ENCODE data around the gene ELOF1. TPM values are rescaled to one million over a fixed set of nuclear protein-coding genes. Genes with fewer than 3 reads are reported as not detected.

ELOF1 gene
- total and polyA plus RNA-seq, 2 donors (not counting 3 experiments of a cell fraction or from before 2014, with no cell fraction given): 49.9 to 80.2 TPM

GRCh38 chr19:11510444-11510843 is 48.6 kb downstream of the ELOF1 start:
- Histone ChIP-seq H3K4me2 (ENCODE audit: insufficient read depth, low read length) (no peak overlapping the region), H3K27me3 (ENCODE audit: control insufficient read depth in 2 of 2, insufficient read depth in 2 of 2, low read length in 2 of 2) (no peaks in the 10 kb centered on the region), H4K20me1 (replicated peaks; ENCODE audit: control insufficient read depth, extremely low read depth, insufficient read depth, low read length) (no peaks in the 10 kb centered on the region), H3K9ac (replicated peaks; ENCODE audit: extremely low read depth, insufficient read depth, low read length) (no peak overlapping the region), H3K4me1 (ENCODE audit: control insufficient read depth, extremely low read depth, insufficient read depth, low read length) (peaks cover 5% of the 10 kb centered on the region), H3K4me3 (replicated peaks in 1 of 3; ENCODE audit: insufficient read depth in 1 of 3, low read depth in 1 of 3, low read length in 3 of 3) (no peak overlapping the region), H3K27ac (ENCODE audit: insufficient read depth, low read depth, low read length) (no peak overlapping the region), H3K9me1 (replicated peaks; ENCODE audit: control insufficient read depth, extremely low read depth, insufficient read depth, low read length) (no peaks in the 10 kb centered on the region), H2AFZ (ENCODE audit: low read depth, low read length) (no peak overlapping the region), H3K79me2 (ENCODE audit: control insufficient read depth, insufficient read depth, low read length) (no peaks in the 10 kb centered on the region), H3K9me3 (replicated peaks; ENCODE audit: control insufficient read depth, insufficient read depth, low read length) (no peaks in the 10 kb centered on the region), H3K36me3 (ENCODE audit: control insufficient read depth in 2 of 2, extremely low read depth in 1 of 2, insufficient read depth in 2 of 2, low read length in 2 of 2) (peaks cover 0 to 4% of the 10 kb centered on the region in 2 experiments)
- BruUV-seq (replicated peaks): no TSS peak
- intact Hi-C loops (cut with micrococcal nuclease) (no loop called here), dilution Hi-C loops (cut with MboI; ENCODE audit: extremely low pct_ligation_motif_present, low sequenced_read_pairs) (no loop called here)
- ChIA-PET CTCF (no interaction called here), POLR2A (interaction anchor here (0.6 kb wide), 1 partner anchor 48 kb away, joined by 5 read pairs; no protein-coding TSS in a partner anchor)
- DNase-seq (ENCODE audit: low read depth, low spot score) (no peak), FAIRE-seq (no peak)
- TF ChIP-seq EZH2 (IDR thresholded peaks at IDR 0.05; ENCODE audit: borderline replicate concordance, low read depth, low read length, severe bottlenecking) (no peak), JUN (IDR thresholded peaks at IDR 0.05; ENCODE audit: borderline replicate concordance, insufficient read depth, insufficient read length, low read depth) (no peak), MYC (IDR thresholded peaks at IDR 0.05; ENCODE audit: low read depth, low read length) (no peak), CTCF (IDR thresholded peaks at IDR 0.05; ENCODE audit: extremely low read depth in 1 of 2, insufficient read depth in 1 of 2, low read depth in 1 of 2, low read length in 2 of 2) (no peak), GATA2 (IDR thresholded peaks at IDR 0.05; ENCODE audit: insufficient read depth, insufficient read length, low read depth, low read length) (no peak), POLR2AphosphoS5 (IDR thresholded peaks at IDR 0.05; ENCODE audit: insufficient read depth, low read depth, low read length) (no peak), POLR2A (IDR thresholded peaks at IDR 0.05; ENCODE audit: low read depth, low read length) (no peak), FOS (IDR thresholded peaks at IDR 0.05; ENCODE audit: borderline replicate concordance, insufficient read depth, low read length) (no peak), MAX (IDR thresholded peaks at IDR 0.05; ENCODE audit: insufficient read depth, insufficient read length) (no peak)
